HepG2 (cell line): Measurements from ENCODE around the gene SGTB. TPM values are rescaled to one million over a fixed set of nuclear protein-coding genes. Genes with fewer than 3 reads are reported as not detected.

Source experiments
- ATAC-seq: fragments of 200-7000 bp; cut with Tn5 transposase; 3 replicates; pipeline ENCODE4 v1.9.1; 2020; ENCODE audit warnings: mild to moderate bottlenecking, moderate library complexity
- BruUV-seq: library from RNA; stranded (reverse); fragments of 400-500 nt; replicated peaks from 2 replicates; lab custom pipeline; 2021; lab: Mats Ljungman, UMichigan
- CTCF ChIA-PET: fragments of 300-600 bp; formaldehyde crosslinking; extraction: SDS; loops from one replicate; lab custom pipeline; 2021; ENCODE audit warnings: low total read pairs, inconsistent platforms, low intra/inter-chr PET ratio; lab: Yijun Ruan, JAX
- POLR2A ChIA-PET: fragments of 350-600 bp; sonication (Branson Sonifier 250); formaldehyde crosslinking; loops from one replicate; lab custom pipeline; 2020; ENCODE audit warnings: antibody characterized with exemption, inconsistent platforms; lab: Yijun Ruan, JAX
- DNase-seq: peaks from one replicate; pipeline ENCODE4 v3.0.0-alpha.2; 2015; ENCODE audit warnings: low spot score
- FAIRE-seq: peaks from 3 replicates; lab custom pipeline; 2011; peaks lifted over from hg19 to GRCh38; lab: Jason Lieb, UNC
- H2AFZ ChIP-seq: one replicate; pipeline ENCODE4 v1.6.1; 2011; ENCODE audit warnings: low read length, inconsistent platforms
- H3K27ac ChIP-seq: fragments of 300-600 bp; 3 replicates; pipeline ENCODE4 v1.8.0; 2011; ENCODE audit warnings: mixed run types, mild to moderate bottlenecking, mixed read lengths, low read length, inconsistent platforms; ENCODE audit not compliant: insufficient read depth; ENCODE audit errors: extremely low read length
- H3K27me3 ChIP-seq, 2 experiments: fragments of 200-600 bp in 1 of 2; 2 replicates in 1 of 2; 3 replicates in 1 of 2; pipeline versions ENCODE4 v1.6.0 to v1.8.0; 2011; ENCODE audit warnings: low read length in 2 of 2, mild to moderate bottlenecking in 2 of 2, moderate library complexity in 2 of 2, inconsistent platforms in 1 of 2; ENCODE audit not compliant: insufficient read depth in 2 of 2, control insufficient read depth in 1 of 2
- H3K36me3 ChIP-seq, 2 experiments: fragments of 200-600 bp in 1 of 2; replicated peaks in 1 of 2; 2 replicates in 1 of 2; 3 replicates in 1 of 2; pipeline versions ENCODE4 v1.5.1 to v1.8.0; 2011; ENCODE audit warnings: low read length in 2 of 2, inconsistent platforms in 1 of 2; ENCODE audit not compliant: insufficient read depth in 2 of 2, control insufficient read depth in 1 of 2
- H3K4me1 ChIP-seq: 2 replicates; pipeline ENCODE4 v1.5.1; 2012; ENCODE audit warnings: low read length, inconsistent platforms; ENCODE audit not compliant: insufficient read depth
- H3K4me2 ChIP-seq: 2 replicates; pipeline ENCODE4 v1.6.0; 2011; ENCODE audit warnings: low read depth, low read length, inconsistent platforms
- H3K4me3 ChIP-seq, 3 experiments: fragments of 200-600 bp in 1 of 3; sonication (generic), shearing (Covaris generic) in 1 of 3; replicated peaks in 1 of 3; 2 replicates each; pipeline ENCODE4 v1.5.1; 2011 to 2016; ENCODE audit warnings: low read length in 3 of 3, inconsistent platforms in 2 of 3, low read depth in 2 of 3, mild to moderate bottlenecking in 2 of 3, control low read depth in 1 of 3, mixed read lengths in 1 of 3; ENCODE audit not compliant: insufficient read depth in 1 of 3
- H3K79me2 ChIP-seq: one replicate; pipeline ENCODE4 v1.6.1; 2011; ENCODE audit warnings: low read length, inconsistent platforms; ENCODE audit not compliant: insufficient read depth
- H3K9ac ChIP-seq: 2 replicates; pipeline ENCODE4 v1.6.0; 2011; ENCODE audit warnings: mild to moderate bottlenecking, low read depth, low read length, inconsistent platforms; ENCODE audit not compliant: insufficient read depth
- H3K9me3 ChIP-seq: 2 replicates; pipeline ENCODE4 v1.5.1; 2012; ENCODE audit warnings: mild to moderate bottlenecking, low read length
- H4K20me1 ChIP-seq: 2 replicates; pipeline ENCODE4 v1.6.0; 2011; ENCODE audit warnings: inconsistent platforms, mild to moderate bottlenecking, low read length, moderate library complexity; ENCODE audit not compliant: insufficient read depth
- NFE2L2 ChIP-seq: fragments of 150-350 bp; IDR thresholded peaks from 2 replicates; pipeline ENCODE4 v1.6.1; 2014; ENCODE audit warnings: low read length
- ZNF180 ChIP-seq: sonication (generic); formaldehyde crosslinking; IDR thresholded peaks from 2 replicates; pipeline ENCODE4 v1.4.0; 2020; ENCODE audit warnings: low read depth, missing genetic modification reagents, borderline replicate concordance
- ZNF841 ChIP-seq: sonication (generic); formaldehyde crosslinking; IDR thresholded peaks from 2 replicates; pipeline ENCODE4 v1.8.1; 2023; ENCODE audit warnings: missing genetic modification reagents, borderline replicate concordance
- WGBS: methylation state at CpG from one replicate; pipeline ENCODE4 v1.1.6; 2017; ENCODE audit warnings: low lambda C conversion rate; 5-methylcytosine and 5-hydroxymethylcytosine counted together
- in situ Hi-C: cut with HindIII; loops from 2 replicates; pipeline ENCODE4 v1.10.0; 2017; ENCODE audit warnings: low pct_unique_long_range_greater_than_20kb; ENCODE audit not compliant: extremely low pct_ligation_motif_present
- intact Hi-C: fragments of 100-400 bp; cut with micrococcal nuclease; formaldehyde crosslinking; loops from one replicate; pipeline ENCODE4 v1.10.0; 2022; ENCODE audit not compliant: unreplicated experiment
- polyA plus RNA-seq, 8 experiments: library from polyadenylated mRNA; depleted of rRNA in 3 of 8; stranded (reverse) in 7 of 8; unstranded in 1 of 8; fragments of >200 nt; fragmentation: Illumina TruSeq in 4 of 8; extraction: Trizol in 4 of 8; gene quantifications; 2 replicates each; pipeline versions ENCODE4 v1.2.1 to v1.2.3, GENCODE V29; 2011 to 2016; ENCODE audit warnings: low read depth in 4 of 8, missing spikeins in 1 of 8, mixed read lengths in 1 of 8; ENCODE audit not compliant: insufficient read depth in 1 of 8
- total RNA-seq, 5 experiments: library from RNA; depleted of rRNA; stranded (reverse); fragments of >200 nt; fragmentation: Illumina TruSeq; extraction: Trizol; gene quantifications; 2 replicates each; pipeline ENCODE4 v1.2.3, GENCODE V29; 2016; ENCODE audit warnings: low read depth in 1 of 5
- TF ChIP-seq, protein P1 (sequence below): sonication (generic); formaldehyde crosslinking; IDR thresholded peaks from 2 replicates; pipeline ENCODE4 v1.4.0; 2020; ENCODE audit warnings: missing genetic modification reagents, mild to moderate bottlenecking, borderline replicate concordance

Gene SGTB
- total and polyA plus RNA-seq, 2 of the 13 experiments (the other 11 are each of a cell fraction or from before 2014, with no cell fraction given), result 5.2 to 11.2 TPM

DNA sequence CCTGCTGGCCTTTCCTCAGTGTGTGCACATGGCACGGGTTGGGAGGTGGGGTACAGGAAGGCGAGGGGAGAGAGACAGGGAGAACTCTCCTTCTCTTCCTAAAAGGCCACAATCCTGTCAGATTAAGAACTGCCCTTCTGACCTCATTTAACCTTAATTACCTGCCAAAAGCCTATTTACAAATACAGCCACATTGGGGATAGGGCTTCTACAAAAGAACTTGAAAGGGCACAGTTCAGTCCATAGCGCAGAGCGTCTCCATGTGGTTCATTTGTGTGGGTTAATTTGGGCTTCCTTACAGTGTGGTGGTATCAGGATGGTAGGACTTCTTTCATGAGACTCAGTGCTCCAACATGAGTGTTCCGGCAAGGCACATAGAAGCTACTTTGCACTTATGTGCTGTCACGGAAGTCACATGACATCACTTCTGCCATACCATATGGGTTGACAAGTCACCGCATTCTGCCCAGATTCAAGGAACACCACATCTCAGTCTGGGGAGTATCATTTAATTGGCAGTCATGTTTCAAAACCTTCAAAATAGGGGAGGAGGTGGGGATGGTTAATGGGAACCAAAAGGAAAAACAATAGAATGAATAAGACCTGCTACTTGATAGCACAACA, 46.9 kb upstream of the SGTB start:
- no peak overlapping the region for H3K9ac ChIP-seq
- no peak overlapping the region for H3K4me3 ChIP-seq
- no peak for DNase-seq
- no TSS peak for BruUV-seq
- no peak overlapping the region for H3K27ac ChIP-seq
- ChIA-PET POLR2A (no interaction called here), CTCF (no interaction called here)
- H3K27me3 ChIP-seq, result no peaks in the 10 kb centered on the region; a peak in 1 of 5 replicates
- 99% methylated on average over 7 of the region's 7 CpGs for WGBS
- H3K36me3 ChIP-seq, result peaks cover 2 to 7% of the 10 kb centered on the region in 2 experiments; a peak in 2 of 5 replicates
- no peaks in the 10 kb centered on the region for H4K20me1 ChIP-seq
- no peaks in the 10 kb centered on the region for H3K4me1 ChIP-seq
- H3K4me2 ChIP-seq, result no peak overlapping the region
- intact Hi-C loops (no loop called here), in situ Hi-C loops (no loop called here)
- TF ChIP-seq ZNF180 (CRISPR knock-in tag), result no peak
- no peak for TF ChIP-seq NFE2L2
- H3K9me3 ChIP-seq, result no peaks in the 10 kb centered on the region
- H2AFZ ChIP-seq, result no peak overlapping the region
- FAIRE-seq, result no peak
- ATAC-seq, result no peak
- H3K79me2 ChIP-seq, result no peaks in the 10 kb centered on the region

DNA sequence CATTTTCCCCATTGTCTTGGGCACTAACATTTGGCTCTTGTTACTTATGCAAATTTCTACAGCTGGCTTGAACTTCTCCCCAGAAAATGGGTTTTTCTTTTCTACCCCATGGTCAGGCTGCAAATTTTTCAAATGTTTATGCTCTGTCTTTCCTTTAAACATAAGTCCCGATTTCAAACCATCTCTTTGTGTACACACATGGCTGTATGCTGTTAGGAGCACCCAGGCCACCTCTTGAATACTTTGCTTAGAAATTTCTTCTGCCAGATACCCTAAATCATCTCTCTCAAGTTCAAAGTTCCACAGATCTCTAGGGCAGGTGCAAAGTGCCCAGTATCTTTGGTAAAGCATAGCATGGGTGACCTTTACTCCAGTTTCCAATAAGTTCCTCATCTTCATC, 45.7 kb upstream of the SGTB start:
- CTCF ChIA-PET, result no interaction called here

More for the DNA sequence above, 45.7 kb upstream of the SGTB start:
- FAIRE-seq, result no peak
- H3K9me3 ChIP-seq, result no peaks in the 10 kb centered on the region
- TF ChIP-seq, protein P1, sequence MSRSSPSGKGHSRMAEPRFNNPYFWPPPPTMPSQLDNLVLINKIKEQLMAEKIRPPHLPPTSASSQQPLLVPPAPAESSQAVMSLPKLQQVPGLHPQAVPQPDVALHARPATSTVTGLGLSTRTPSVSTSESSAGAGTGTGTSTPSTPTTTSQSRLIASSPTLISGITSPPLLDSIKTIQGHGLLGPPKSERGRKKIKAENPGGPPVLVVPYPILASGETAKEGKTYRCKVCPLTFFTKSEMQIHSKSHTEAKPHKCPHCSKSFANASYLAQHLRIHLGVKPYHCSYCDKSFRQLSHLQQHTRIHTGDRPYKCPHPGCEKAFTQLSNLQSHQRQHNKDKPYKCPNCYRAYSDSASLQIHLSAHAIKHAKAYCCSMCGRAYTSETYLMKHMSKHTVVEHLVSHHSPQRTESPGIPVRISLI, result no peak
- peak; percentile 98 for TF ChIP-seq ZNF841
- TF ChIP-seq, all 625 proteins: peak for 1
- WGBS, result 100% methylated on average over 1 of the region's 1 CpG
- intact Hi-C loops, result no loop called here
- no TSS peak for BruUV-seq
- peaks cover 2 to 14% of the 10 kb centered on the region in 2 experiments; a peak in 3 of 5 replicates for H3K36me3 ChIP-seq
- no peak overlapping the region for H3K27ac ChIP-seq
- H4K20me1 ChIP-seq, result no peaks in the 10 kb centered on the region
- H3K4me2 ChIP-seq, result no peak overlapping the region
- no peak overlapping the region for H3K4me3 ChIP-seq
- DNase-seq, result no peak
- H3K4me1 ChIP-seq, result no peaks in the 10 kb centered on the region
- ATAC-seq, result no peak
- H3K79me2 ChIP-seq, result no peaks in the 10 kb centered on the region
- H2AFZ ChIP-seq, result no peak overlapping the region
- POLR2A ChIA-PET, result no interaction called here
- no peak overlapping the region for H3K9ac ChIP-seq
- no peaks in the 10 kb centered on the region; a peak in 1 of 5 replicates for H3K27me3 ChIP-seq
- in situ Hi-C loops, result no loop called here
